Measurements from ENCODE around the gene EPHA1. TPM values are rescaled to one million over a fixed set of nuclear protein-coding genes. Genes with fewer than 3 reads are reported as not detected.
"Not testable (repeated sequence)": the region's sequence is repeated elsewhere in the genome, so short reads cannot be mapped to it uniquely, and the experiment has no call there.

Gene EPHA1
- total RNA-seq, 3 donors from 2014 or later, result 9.1 to 19.6 (median 18.9) TPM

DNA sequence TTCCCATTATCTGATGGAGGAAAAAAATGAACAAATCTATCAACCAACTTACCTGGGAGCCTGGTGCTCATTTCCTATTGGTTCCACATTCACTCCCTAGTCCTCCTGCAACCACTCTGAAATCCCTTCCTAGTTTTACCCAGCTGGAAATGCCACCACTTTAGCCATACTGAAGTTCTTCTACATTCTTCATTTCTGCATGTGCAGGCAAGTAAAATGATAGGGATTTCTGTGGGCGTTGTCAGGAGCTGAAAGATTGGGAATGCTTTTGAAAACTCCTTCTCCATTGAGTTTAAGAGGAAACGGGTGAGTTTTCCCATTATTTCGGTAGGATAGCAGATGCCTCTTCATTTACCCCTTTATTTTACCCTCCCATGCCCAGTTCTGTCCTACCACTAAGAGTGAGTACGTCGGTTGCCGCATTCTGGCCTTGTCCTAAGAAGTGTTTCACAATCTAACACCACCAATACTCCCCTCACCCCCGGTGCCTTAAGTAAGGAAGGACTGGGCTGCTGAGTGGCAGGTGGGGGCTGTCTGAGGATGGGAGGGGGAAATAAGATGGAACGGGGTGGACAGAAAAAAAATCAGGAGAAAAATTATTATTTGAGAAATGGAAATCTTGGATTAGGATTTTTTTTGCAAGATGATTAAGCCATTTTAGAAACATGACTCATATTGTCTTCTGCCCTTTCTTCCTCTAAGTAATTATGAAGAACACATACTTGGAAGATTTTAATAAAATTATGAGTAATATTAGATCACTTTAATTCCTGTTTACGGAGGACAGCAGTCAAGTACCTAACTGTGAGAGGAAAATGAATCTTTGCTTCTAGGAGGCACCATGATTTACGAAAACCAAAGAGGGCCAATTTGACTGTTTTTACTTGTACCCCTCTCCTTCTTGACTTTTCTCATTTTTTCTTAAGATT is 21.4 kb upstream of the EPHA1 start:
- intact Hi-C loops (cut with DNase I, micrococcal nuclease), result no loop called here
- TF ChIP-seq, protein P1, sequence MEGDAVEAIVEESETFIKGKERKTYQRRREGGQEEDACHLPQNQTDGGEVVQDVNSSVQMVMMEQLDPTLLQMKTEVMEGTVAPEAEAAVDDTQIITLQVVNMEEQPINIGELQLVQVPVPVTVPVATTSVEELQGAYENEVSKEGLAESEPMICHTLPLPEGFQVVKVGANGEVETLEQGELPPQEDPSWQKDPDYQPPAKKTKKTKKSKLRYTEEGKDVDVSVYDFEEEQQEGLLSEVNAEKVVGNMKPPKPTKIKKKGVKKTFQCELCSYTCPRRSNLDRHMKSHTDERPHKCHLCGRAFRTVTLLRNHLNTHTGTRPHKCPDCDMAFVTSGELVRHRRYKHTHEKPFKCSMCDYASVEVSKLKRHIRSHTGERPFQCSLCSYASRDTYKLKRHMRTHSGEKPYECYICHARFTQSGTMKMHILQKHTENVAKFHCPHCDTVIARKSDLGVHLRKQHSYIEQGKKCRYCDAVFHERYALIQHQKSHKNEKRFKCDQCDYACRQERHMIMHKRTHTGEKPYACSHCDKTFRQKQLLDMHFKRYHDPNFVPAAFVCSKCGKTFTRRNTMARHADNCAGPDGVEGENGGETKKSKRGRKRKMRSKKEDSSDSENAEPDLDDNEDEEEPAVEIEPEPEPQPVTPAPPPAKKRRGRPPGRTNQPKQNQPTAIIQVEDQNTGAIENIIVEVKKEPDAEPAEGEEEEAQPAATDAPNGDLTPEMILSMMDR (IDR thresholded peaks at IDR 0.05), result no peak
- Histone ChIP-seq H3K36me3 (ENCODE audit: low read depth) (no peaks in the 10 kb centered on the region), H3K9me3 (no peaks in the 10 kb centered on the region), H3K4me3 (no peak overlapping the region), H3K4me1 (ENCODE audit: low read depth) (no peaks in the 10 kb centered on the region)
- DNase-seq (no peak), ATAC-seq (no peak)

DNA sequence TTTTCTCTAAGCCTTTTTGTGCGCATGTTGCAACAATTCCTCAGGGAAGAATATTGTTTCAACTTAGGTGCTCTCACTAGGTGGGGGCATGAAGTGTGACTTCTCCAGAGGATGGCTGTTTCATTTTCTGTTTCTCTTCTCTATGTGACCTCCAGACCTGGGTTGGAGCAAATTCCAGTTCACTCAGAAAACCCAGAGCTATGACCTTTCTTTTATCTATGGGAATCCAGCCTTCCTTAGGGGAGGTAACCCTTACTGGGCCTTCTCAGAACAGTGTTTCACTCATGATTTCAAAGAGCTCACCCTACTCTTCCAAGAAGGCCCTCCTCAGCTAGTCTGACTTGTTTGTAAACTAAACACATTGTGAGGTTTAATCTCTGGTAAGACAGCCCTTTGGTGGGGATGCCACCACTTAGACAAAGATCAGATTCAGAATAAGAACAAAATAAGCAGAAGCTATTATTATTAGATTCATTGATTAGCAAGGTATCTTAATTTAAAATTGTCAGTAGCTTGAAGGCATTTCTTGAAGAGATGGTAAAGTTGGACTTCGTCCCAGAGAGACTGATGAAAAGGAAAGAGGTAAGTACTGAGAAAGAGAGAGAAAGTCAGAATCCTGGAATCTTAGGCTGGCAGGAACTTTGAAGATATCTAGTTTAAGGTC is 18.0 kb upstream of the EPHA1 start:
- TF ChIP-seq, protein P1 (IDR thresholded peaks at IDR 0.05), result no peak
- no peaks in the 10 kb centered on the region for H3K9me3 ChIP-seq
- DNase-seq (no peak), ATAC-seq (peak; percentile 21)
- intact Hi-C loops (cut with DNase I, micrococcal nuclease), result no loop called here
- H3K4me3 ChIP-seq, result no peak overlapping the region
- no peaks in the 10 kb centered on the region for H3K36me3 ChIP-seq (ENCODE audit: low read depth)
- H3K4me1 ChIP-seq (ENCODE audit: low read depth), result no peaks in the 10 kb centered on the region

DNA sequence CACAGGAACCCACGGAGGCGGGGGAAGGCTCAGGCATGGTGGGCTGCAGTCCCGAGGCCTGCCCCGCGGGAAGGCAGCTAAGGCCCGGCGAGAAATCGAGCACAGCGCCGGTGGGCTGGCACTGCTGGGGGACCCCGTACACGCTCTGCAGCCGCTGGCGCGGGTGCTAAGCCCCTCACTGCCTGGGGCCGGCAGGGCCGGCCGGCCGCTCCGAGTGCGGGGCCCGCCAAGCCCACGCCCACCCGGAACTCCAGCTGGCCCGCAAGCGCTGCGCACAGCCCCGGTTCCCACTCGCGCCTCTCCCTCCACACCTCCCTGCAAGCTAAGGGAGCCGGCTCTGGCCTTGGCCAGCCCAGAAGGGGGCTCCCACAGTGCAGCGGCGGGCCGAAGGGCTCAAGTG is 15.8 kb upstream of the EPHA1 start:
- H3K4me3 ChIP-seq; H3K9me3 ChIP-seq; H3K36me3 ChIP-seq (ENCODE audit: low read depth); DNase-seq; H3K4me1 ChIP-seq (ENCODE audit: low read depth); ATAC-seq; intact Hi-C loops (cut with DNase I, micrococcal nuclease): not testable (repeated sequence)

DNA sequence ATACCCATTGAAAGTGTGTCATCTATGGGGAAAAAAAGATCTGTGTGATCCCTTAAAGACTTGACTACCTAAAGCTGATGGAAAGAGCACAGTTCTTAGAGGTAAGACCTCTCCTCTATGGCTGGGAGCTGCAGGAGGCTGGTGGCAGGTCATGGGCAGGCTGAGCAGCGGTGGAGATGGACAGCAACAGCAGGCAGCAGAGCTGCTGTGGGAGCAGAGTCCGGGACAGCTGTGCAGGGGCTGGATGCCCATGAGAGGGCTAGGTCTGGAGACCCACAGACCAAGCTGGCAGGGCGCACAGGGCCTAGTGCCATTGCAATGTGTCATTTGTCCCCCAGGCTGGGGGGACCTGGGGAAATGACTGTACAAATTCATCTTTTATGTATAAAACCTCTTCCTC is 13.4 kb upstream of the EPHA1 start:
- no peak for ATAC-seq
- TF ChIP-seq, protein P1 (IDR thresholded peaks at IDR 0.05), result no peak
- Histone ChIP-seq H3K9me3 (no peaks in the 10 kb centered on the region), H3K4me3 (no peak overlapping the region), H3K4me1 (ENCODE audit: low read depth) (no peaks in the 10 kb centered on the region), H3K36me3 (ENCODE audit: low read depth) (no peaks in the 10 kb centered on the region)
- DNase-seq, result no peak
- intact Hi-C loops (cut with DNase I, micrococcal nuclease), result no loop called here

DNA sequence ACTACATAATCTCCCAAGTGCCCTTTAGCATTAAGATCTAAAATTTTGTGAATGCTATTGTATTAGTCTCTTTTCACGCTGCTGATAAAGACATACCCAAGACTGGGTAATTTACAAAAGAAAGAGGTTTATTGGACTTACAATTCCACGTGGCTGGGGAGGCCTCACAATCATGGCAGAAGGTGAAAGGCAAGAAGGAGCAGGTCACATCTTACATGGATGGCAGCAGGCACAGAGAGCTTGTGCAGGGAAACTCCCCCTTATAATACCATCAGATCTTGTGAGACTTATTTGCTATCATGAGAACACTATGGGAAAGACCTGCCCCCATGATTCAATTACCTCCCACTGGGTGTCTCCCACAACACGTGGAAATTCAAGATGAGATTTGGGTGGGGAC is 12.0 kb upstream of the EPHA1 start:
- H3K36me3 ChIP-seq (ENCODE audit: low read depth); ATAC-seq; DNase-seq; intact Hi-C loops (cut with DNase I, micrococcal nuclease); H3K9me3 ChIP-seq; H3K4me1 ChIP-seq (ENCODE audit: low read depth); H3K4me3 ChIP-seq: not testable (repeated sequence)

DNA sequence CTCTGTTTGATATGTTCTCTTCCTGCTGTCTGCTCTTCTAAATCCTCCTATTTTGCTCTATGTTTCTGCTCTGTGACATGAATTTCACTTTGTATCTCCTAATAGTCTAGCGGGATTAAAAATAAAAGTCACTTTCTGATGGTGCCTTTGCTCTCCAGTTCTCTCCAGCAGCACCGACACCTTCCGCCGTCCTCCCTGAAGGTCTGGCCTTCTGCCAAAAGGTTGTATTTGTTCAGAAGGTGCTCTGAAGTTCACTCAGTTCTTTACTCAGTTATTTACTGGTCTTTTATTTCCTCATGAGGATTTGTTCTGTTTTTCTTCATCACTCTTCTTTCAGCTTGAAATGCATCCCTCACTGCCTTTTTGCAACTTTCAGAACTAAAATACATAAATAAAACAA is 11.2 kb upstream of the EPHA1 start:
- intact Hi-C loops (cut with DNase I, micrococcal nuclease), result loop anchor here in 1 of 2 donors (5.0 kb wide), 1 partner anchor 178 kb away; no protein-coding TSS in a partner anchor
- no peaks in the 10 kb centered on the region for H3K9me3 ChIP-seq
- ATAC-seq (peak; percentile 82), DNase-seq (peak in 2 of 3 donors; percentile 56 to 82)
- H3K4me1 ChIP-seq (ENCODE audit: low read depth), result no peaks in the 10 kb centered on the region
- no peak overlapping the region for H3K4me3 ChIP-seq
- no peaks in the 10 kb centered on the region for H3K36me3 ChIP-seq (ENCODE audit: low read depth)
- TF ChIP-seq, protein P1 (IDR thresholded peaks at IDR 0.05), result no peak
